Measurements from ENCODE around the gene ACTN3. TPM values are rescaled to one million over a fixed set of nuclear protein-coding genes. Genes with fewer than 3 reads are reported as not detected.

ACTN3 gene
- total RNA-seq, 2 donors from 2014 or later = not detected

DNA sequence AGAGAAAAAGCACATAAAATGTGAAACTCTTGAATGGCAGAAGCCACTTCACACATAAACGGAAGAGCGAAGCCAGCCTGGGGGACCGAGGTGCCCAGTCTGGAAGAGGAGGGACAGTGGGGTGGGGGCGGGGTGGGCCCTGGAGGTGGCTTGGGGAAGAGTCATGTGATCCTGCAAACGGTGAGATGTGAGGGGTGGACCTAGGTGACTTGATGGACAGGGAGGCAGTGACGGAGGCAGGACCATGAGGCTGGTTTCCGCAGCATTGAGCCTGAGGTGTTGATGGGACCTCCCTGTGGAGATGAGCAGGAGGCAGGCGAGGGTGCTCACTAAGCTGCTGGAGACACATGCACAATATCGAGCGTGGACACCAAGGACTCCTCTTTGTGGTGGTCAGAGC lies 17.6 kb upstream of the ACTN3 start:
- Histone ChIP-seq H3K27ac (no peak overlapping the region), H3K4me3 (no peak overlapping the region), H3K4me1 (replicated peaks) (no peaks in the 10 kb centered on the region), H3K27me3 (replicated peaks; ENCODE audit: insufficient read depth) (no peaks in the 10 kb centered on the region), H3K36me3 (no peaks in the 10 kb centered on the region), H3K9me3 (no peaks in the 10 kb centered on the region)
- WGBS = 76% methylated on average over 10 of the region's 10 CpGs
- TF ChIP-seq, protein P1, sequence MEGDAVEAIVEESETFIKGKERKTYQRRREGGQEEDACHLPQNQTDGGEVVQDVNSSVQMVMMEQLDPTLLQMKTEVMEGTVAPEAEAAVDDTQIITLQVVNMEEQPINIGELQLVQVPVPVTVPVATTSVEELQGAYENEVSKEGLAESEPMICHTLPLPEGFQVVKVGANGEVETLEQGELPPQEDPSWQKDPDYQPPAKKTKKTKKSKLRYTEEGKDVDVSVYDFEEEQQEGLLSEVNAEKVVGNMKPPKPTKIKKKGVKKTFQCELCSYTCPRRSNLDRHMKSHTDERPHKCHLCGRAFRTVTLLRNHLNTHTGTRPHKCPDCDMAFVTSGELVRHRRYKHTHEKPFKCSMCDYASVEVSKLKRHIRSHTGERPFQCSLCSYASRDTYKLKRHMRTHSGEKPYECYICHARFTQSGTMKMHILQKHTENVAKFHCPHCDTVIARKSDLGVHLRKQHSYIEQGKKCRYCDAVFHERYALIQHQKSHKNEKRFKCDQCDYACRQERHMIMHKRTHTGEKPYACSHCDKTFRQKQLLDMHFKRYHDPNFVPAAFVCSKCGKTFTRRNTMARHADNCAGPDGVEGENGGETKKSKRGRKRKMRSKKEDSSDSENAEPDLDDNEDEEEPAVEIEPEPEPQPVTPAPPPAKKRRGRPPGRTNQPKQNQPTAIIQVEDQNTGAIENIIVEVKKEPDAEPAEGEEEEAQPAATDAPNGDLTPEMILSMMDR (IDR thresholded peaks at IDR 0.05) = no peak
- no peak for DNase-seq (ENCODE audit: low spot score)
- intact Hi-C loops (cut with DNase I) = no loop called here

DNA sequence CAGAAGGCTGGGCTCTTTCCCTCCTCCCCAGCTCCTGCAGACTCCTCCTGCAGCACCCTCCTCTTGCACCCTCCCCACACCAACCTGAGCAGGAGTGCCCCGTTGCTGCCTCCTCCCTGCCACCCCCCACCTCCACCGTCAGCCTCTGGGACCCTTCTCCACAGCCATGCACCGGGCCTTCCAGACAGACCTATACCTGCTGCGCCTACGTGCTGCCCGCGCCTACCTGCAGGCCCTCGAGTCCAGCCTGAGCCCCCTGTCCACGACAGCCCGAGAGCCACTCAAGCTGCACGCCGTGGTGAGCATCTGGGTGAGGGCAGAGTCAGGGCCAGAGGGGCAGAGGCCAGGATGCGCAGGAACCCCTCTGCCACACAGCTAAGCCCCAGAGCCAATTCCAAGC lies 17.0 kb upstream of the ACTN3 start:
- H3K36me3 ChIP-seq = no peaks in the 10 kb centered on the region
- 85% methylated on average over 13 of the region's 13 CpGs for WGBS
- TF ChIP-seq POLR2AphosphoS5 (IDR thresholded peaks at IDR 0.05) (no peak), POLR2A (IDR thresholded peaks at IDR 0.05) (no peak)
- TF ChIP-seq, protein P1 (IDR thresholded peaks at IDR 0.05) = no peak

DNA sequence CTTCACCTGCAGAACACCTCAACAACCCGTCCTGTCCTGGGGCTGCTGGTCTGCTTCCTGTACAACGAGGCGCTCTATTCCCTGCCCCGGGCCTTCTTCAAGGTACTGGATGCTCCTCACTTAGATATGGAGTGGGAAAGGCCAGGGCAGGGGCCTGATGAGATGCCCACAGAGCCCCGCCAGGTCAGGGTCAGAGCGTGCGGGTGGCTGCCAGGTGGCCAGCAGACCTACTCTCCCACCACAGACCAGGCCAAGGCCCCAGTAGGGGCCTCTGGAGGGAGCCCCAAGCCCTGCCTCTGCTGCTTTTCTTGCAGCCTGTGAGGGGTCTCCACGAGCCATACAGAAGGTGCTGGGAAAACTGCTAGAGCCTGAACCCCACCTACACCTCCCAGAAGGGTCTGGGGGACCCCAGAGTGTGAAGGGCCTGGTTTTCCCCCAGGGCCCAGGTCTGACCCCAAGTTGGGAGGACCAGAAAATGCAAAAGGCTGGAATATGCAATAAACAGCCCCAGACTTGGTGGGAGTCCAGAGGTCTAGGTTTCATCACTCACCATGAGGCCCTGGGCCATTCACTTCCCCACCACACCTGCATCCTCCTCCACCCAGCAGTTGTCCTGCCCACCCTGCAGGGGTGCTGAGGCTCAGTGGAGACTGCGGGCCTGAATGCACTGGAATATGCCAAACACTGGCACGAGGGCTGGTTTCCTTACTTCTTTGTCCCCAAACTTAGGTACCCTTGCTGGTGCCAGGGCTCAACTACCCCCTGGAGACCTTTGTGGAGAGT lies 15.6 kb upstream of the ACTN3 start:
- Histone ChIP-seq H3K4me1 (replicated peaks) (no peaks in the 10 kb centered on the region), H3K27ac (no peak overlapping the region), H3K4me3 (no peak overlapping the region), H3K36me3 (no peaks in the 10 kb centered on the region), H3K9me3 (no peaks in the 10 kb centered on the region), H3K27me3 (replicated peaks; ENCODE audit: insufficient read depth) (no peaks in the 10 kb centered on the region)
- intact Hi-C loops (cut with DNase I) = no loop called here
- TF ChIP-seq POLR2A (IDR thresholded peaks at IDR 0.05) (no peak), POLR2AphosphoS5 (IDR thresholded peaks at IDR 0.05) (no peak)
- TF ChIP-seq, protein P1 (IDR thresholded peaks at IDR 0.05) = no peak
- no peak for DNase-seq (ENCODE audit: low spot score)
- 89% methylated on average over 10 of the region's 10 CpGs for WGBS

More for the DNA sequence above, 17.0 kb upstream of the ACTN3 start:
- intact Hi-C loops (cut with DNase I) = no loop called here
- Histone ChIP-seq H3K4me1 (replicated peaks) (no peaks in the 10 kb centered on the region), H3K27me3 (replicated peaks; ENCODE audit: insufficient read depth) (no peaks in the 10 kb centered on the region), H3K27ac (no peak overlapping the region), H3K4me3 (no peak overlapping the region), H3K9me3 (no peaks in the 10 kb centered on the region)
- no peak for DNase-seq (ENCODE audit: low spot score)

DNA sequence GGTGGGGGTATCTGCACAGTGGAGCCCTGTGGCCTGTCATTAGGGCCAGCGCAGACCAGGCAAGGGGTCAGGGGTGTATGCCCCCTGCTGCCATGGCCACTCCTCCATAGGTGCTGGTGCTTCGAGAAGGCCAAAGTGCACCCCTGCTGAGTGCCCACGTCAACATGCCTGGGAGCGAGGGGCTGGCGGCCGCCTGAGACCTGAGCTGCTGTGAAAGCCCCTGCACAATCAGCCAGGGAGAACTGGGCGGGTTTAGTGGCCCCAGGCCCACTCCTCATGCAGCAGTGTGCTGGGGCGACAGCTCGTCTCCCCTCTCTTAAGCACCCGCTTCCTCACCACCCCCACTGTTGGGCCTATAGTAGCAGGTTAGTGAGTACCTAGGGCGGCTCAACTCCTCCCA lies 14.9 kb upstream of the ACTN3 start:
- 87% methylated on average over 11 of the region's 11 CpGs for WGBS
- Histone ChIP-seq H3K27ac (no peak overlapping the region), H3K4me3 (no peak overlapping the region), H3K27me3 (replicated peaks; ENCODE audit: insufficient read depth) (no peaks in the 10 kb centered on the region), H3K36me3 (no peaks in the 10 kb centered on the region), H3K4me1 (replicated peaks) (no peaks in the 10 kb centered on the region), H3K9me3 (no peaks in the 10 kb centered on the region)
- intact Hi-C loops (cut with DNase I) = no loop called here
- DNase-seq (ENCODE audit: low spot score) = no peak
- TF ChIP-seq POLR2AphosphoS5 (IDR thresholded peaks at IDR 0.05) = no peak
- TF ChIP-seq, protein P1 (IDR thresholded peaks at IDR 0.05) = no peak
- TF ChIP-seq POLR2A (IDR thresholded peaks at IDR 0.05) = no peak

DNA sequence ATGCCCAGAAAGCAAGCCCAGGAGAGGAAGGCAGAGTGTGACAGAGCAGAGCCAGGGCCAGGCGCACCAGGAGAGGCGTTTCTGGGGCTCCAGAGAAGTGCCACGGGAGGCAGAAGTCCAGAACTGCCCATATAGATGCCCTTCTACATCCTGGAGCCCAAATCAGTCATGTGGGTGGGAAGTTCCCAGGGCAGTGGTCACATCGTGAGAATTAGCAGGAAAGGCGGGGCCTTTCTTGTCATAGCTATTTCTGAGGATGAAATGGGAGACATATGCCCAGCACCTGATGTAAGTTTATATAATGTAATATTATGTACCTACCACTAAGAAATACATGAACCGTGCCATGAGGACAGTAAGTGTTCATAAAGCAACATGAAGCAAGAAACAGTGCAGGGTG lies 13.9 kb upstream of the ACTN3 start:
- Histone ChIP-seq H3K9me3 (no peaks in the 10 kb centered on the region), H3K27me3 (replicated peaks; ENCODE audit: insufficient read depth) (no peaks in the 10 kb centered on the region), H3K27ac (no peak overlapping the region), H3K4me1 (replicated peaks) (no peaks in the 10 kb centered on the region), H3K36me3 (no peaks in the 10 kb centered on the region), H3K4me3 (no peak overlapping the region)
- WGBS = 75% methylated on average over 6 of the region's 6 CpGs
- no peak for DNase-seq (ENCODE audit: low spot score)
- intact Hi-C loops (cut with DNase I) = no loop called here
- TF ChIP-seq POLR2AphosphoS5 (IDR thresholded peaks at IDR 0.05) (no peak), POLR2A (IDR thresholded peaks at IDR 0.05) (no peak)
- TF ChIP-seq, protein P1 (IDR thresholded peaks at IDR 0.05) = no peak
